GM20000 (cell line): ENCODE measurements around the gene FAM83D.

Source experiments
- DNase-seq: peaks from one replicate; pipeline ENCODE4 v3.0.0; 2012; ENCODE audit warnings: low spot score
- CTCF ChIP-seq: IDR thresholded peaks from 2 replicates; pipeline ENCODE4 v1.5.1; 2012; ENCODE audit warnings: mild to moderate bottlenecking, control low read depth; ENCODE audit errors: extremely low read depth, missing control alignments

FAM83D gene

GRCh38 chr20:38946836-38947235 is 20.6 kb downstream of the FAM83D start:
- no peak for TF ChIP-seq CTCF
- no peak for DNase-seq

- no peak for DNase-seq
- no peak for TF ChIP-seq CTCF
Observed at GRCh38 chr20:38947931-38948362, 21.7 kb downstream of the FAM83D start.

GRCh38 chr20:38950254-38950653 is 24.0 kb downstream of the FAM83D start:
- no peak for DNase-seq
- TF ChIP-seq CTCF, result no peak

- no peak for TF ChIP-seq CTCF
- DNase-seq, result no peak
Observed at GRCh38 chr20:38951611-38952010, 25.4 kb downstream of the FAM83D start.

DNA sequence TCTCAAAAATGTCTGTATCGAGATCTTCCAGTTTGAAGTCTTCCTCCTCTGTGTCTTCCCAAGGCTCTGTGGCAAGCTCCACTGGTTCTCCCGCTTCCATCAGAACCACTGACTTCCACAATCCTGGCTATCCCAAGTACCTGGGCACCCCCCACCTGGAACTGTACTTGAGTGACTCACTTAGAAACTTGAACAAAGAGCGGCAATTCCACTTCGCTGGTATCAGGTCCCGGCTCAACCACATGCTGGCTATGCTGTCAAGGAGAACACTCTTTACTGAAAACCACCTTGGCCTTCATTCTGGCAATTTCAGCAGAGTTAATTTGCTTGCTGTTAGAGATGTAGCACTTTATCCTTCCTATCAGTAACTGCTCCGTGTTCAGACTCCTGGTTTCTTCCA is 25.9 kb downstream of the FAM83D start:
- DNase-seq, result no peak
- TF ChIP-seq CTCF, result no peak

GRCh38 chr20:38953630-38954340 is 27.6 kb downstream of the FAM83D start:
- no peak for DNase-seq
- no peak for TF ChIP-seq CTCF

DNA sequence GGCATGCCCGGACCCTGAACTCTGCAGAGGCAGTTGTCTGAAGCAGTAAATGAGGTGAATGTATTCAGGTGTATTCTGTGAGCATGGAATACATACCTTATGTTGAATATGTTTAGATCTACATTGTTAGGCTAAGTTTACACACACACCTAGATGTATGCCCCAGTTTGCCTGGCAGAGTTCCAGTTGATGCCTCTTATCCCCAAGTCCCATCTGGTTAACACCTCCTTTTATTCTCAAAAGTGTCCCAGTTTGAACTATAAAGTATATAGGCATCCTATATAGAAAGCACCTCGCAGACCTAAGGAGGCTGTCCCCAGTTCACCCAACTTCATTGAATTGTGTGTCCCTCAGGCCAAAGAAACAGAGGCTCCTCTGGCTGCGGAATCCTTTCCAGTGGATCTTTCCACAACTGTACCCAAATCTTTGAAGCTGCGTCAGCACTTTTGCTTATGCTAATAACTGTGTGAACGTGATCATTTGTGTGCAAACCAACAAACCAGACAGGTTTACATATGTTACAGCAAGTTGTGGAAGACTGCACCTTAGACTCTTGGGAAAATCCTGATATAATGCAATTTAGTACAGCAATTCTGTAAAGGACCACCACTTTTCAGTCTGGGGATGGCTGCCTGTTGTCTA is 31.1 kb downstream of the FAM83D start:
- no peak for DNase-seq
- TF ChIP-seq CTCF, result no peak
